IPS-18c (cell line): ENCODE measurements around the gene NXF1.
A peak's percentile ranks its signal among the peaks of the same experiment; 100 is the strongest.
"Not testable (repeated sequence)": the region's sequence is repeated elsewhere in the genome, so short reads cannot be mapped to it uniquely, and the experiment has no call there.

ENCODE experiments used
- H3K4me3 ChIP-seq: 2 replicates; pipeline ENCODE4 v1.7.0; 2013; ENCODE audit warnings: low read depth, mild to moderate bottlenecking, low read length, moderate library complexity; ENCODE audit not compliant: insufficient read depth
- H3K9me3 ChIP-seq: one replicate; pipeline ENCODE4 v1.6.1; 2013; ENCODE audit warnings: mild to moderate bottlenecking, low read length, moderate library complexity; ENCODE audit not compliant: control insufficient read depth, insufficient read depth

The NXF1 gene

DNA sequence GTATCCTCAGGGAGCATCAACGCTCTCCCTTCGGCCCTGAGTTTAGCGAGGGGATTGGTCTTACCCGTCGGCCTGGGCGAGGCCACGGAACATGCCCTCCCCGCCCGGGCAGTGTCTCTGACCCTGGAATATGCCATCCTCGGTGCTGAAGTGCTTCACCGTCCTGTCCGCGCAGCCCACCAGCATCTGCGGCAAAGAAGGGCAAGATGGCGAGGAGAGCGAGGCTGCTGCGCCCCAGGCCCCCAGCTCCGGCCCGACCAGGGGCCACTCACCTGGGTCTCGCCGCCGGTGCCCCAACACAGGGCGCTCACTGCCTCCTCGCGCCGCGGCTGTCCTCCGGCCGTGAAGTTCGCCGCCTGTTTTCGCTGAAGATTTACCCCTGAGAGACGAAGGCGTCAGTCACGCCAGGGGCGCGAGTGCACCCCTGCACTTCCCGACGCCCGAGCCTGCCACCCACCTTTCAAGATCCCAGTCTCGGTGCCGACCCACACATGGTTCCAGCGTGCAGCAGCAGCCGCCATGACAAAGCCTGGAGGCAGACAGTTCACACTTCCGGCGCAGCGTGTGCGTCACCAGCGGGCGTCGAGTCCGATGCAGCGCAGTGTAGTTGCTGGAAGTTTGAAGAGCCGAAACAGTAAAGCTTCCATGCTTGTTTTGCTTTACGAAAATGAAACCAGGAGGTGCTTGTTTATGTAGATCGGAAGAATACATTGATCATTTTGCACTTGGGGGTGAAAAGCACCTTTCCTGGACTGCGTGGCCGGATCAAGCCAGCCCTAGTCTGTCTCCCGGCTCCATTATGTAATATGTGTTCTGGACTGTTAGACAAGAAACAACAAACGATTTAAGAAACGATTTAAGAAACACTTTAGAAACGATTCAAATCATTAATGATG lies 34.1 kb upstream of the NXF1 start, which contains the start of gene WDR74:
Gene WDR74, minus strand, starts transcription at position 541 of the 896 bp plus-strand sequence. Its CDS starts 20 bp downstream, at position 521.
- peak within 1 kb of the TSS; percentile 99 for H3K4me3 ChIP-seq
- no peaks in the 10 kb centered on the region for H3K9me3 ChIP-seq

GRCh38 chr11:62835336-62835735 lies 30.1 kb upstream of the NXF1 start:
- Histone ChIP-seq H3K4me3 (no peak overlapping the region), H3K9me3 (no peaks in the 10 kb centered on the region)

DNA sequence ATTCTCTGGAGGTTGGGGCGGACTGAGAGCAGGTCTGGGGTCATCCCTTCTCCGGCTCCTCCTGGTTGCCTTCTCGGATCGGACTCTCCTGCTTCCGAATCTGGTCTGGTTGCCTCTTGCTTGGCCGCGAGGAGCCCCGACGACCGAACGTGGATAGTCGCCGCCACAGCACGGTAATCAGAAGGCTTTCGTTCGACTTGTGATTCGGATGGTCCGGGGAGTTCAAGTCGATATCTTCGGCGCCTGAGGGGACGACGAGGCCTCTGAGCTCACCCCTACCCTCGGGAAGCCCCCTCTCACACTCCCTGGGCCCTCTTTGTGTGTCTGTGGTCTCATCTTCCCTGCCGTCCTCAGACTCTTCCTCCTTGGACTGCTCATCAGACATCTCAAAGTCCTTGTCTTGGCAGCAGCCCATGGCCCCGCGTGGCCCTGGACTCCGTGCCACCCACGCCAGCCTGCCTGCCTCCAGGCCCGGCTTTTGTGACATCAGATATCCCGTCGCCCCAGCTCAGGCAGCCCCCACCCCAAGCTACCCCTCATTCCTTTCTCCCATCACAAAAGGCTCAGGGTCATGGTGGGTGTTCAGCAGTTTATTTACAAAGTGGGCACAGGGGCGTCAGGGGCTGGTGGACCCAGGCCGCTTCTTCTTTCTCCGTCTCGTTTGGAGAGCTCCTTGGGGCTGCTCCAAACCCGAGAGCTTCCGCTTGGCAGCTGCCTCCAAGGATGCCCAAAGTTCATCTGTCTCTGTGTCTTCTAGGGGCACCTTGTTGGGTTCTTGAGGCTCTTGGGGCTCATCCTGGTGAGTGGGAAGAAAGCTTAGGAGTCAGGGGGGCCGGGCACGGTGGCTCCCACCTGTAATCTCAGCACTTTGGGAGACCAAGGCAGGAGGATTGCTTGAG lies 27.3 kb upstream of the NXF1 start, which contains the start of gene TEX54:
Gene TEX54, minus strand, starts transcription at position 506 of the 899 bp plus-strand sequence.
- Histone ChIP-seq H3K9me3 (no peaks in the 10 kb centered on the region), H3K4me3 (peak within 1 kb of the TSS; percentile 98)

- no peaks in the 10 kb centered on the region for H3K9me3 ChIP-seq
Measured at GRCh38 chr11:62831520-62832335, 26.5 kb upstream of the NXF1 start, which contains the start of gene STX5. Gene STX5 (minus strand): TSS chr11:62832051. CDS start chr11:62831243, 808 bp downstream.

GRCh38 chr11:62830904-62831519 lies 25.8 kb upstream of the NXF1 start:
- no peaks in the 10 kb centered on the region for H3K9me3 ChIP-seq
- peak overlapping the region; percentile 98 for H3K4me3 ChIP-seq

More at GRCh38 chr11:62831520-62832335, 26.5 kb upstream of the NXF1 start, which contains the start of gene STX5:
- peak within 1 kb of the TSS; percentile 98 for H3K4me3 ChIP-seq

DNA sequence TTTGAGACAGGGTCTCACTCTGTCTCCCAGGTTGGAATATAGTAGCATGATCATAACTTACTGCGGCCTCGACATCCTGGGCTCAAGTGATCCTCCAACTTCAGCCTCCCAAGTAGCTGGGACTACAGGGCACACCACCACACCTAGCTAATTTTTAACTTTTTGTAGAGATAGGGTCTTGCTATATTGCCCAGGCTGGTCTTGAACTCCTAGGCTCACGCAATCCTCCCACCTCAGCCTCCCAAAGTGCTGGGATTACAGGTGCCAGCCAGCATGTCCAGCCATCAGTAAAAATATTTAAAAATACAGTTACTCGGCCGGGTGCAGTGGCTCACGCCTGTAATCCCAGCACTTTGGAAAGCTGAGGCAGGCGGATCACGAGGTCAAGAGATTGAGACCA lies 22.9 kb upstream of the NXF1 start:
- not testable (repeated sequence) for H3K9me3 ChIP-seq, H3K4me3 ChIP-seq

DNA sequence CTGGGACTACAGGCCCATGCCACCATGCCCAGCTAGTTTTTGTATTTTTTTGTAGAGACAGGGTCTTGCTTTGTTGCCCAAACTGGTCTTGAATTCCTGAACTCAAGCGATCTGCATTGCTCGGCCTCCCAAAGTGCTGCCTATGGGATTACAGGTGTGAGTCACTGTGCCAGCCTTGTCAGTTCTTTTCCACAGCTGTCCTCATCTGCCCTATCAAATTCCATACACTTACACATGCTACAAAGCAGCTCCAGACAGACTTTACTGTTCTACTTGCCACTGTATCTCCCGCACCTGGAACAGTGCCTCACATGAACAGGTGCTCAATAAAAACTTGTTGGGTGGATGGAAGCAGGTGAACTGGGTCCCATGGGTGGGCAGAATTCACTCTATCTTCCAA lies 18.4 kb upstream of the NXF1 start:
- Histone ChIP-seq H3K9me3 (no peaks in the 10 kb centered on the region), H3K4me3 (no peak overlapping the region)

DNA sequence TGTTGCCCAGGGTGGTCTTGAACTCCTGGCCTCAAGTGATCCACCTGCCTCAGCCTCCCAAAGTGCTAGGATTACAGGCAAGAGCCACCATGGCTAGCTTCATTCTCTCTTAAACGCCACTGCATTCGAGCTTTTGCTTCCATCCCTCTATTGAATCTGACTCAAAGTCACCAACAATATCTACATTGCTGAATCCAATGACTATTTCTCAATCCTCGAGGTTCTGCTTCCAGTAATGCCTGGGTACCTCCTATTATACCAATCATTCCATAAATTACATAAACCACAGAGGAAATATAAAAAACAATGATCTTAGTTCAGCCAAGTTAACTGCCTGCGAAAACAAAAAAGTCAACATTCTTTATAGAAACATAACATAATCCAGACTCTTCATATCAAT lies 11.9 kb upstream of the NXF1 start:
- Histone ChIP-seq H3K4me3 (no peak overlapping the region), H3K9me3 (no peaks in the 10 kb centered on the region)

- Histone ChIP-seq H3K9me3 (no peaks in the 10 kb centered on the region), H3K4me3 (no peak overlapping the region)
Measured at GRCh38 chr11:62816557-62816956, 11.3 kb upstream of the NXF1 start.

DNA sequence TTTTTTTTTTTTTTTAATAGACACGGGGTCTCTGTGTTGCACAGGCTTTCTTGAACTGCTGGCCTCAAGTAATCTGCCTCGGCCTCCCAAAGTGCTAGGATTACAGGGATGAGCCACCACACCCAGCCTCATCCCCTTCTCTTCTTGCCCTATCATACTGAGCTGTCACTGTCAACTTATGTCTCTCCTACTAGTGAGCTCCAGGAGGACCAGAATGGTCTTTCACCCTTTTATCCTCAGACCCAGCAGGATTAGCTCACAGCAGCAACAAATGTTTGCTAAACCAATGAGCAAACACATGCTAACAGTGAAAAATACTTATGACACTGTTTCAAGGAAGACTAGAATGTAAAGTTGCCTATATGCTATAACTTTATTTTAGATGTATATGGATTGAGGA lies 6.4 kb upstream of the NXF1 start:
- no peaks in the 10 kb centered on the region for H3K9me3 ChIP-seq
- no peak overlapping the region for H3K4me3 ChIP-seq

DNA sequence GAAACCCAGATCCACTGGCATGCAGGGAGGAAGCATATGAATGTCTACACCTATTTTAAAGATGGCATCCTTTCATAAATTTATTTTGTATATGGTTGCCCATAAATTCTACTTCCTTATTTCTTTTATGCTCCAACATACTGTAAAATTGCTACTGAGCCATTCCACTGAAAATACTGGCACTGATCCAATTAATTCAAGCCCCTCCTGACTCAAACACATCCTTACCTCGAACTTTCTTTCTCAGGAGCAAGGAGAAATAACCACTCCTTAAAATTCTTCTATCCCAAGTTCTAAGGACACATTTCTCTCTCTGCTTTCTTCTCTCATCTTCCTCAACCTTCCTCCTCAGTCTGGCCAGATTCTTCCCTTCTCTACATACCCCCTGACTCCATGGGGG lies 5.5 kb upstream of the NXF1 start:
- H3K9me3 ChIP-seq: no peaks in the 10 kb centered on the region
- H3K4me3 ChIP-seq: no peak overlapping the region

DNA sequence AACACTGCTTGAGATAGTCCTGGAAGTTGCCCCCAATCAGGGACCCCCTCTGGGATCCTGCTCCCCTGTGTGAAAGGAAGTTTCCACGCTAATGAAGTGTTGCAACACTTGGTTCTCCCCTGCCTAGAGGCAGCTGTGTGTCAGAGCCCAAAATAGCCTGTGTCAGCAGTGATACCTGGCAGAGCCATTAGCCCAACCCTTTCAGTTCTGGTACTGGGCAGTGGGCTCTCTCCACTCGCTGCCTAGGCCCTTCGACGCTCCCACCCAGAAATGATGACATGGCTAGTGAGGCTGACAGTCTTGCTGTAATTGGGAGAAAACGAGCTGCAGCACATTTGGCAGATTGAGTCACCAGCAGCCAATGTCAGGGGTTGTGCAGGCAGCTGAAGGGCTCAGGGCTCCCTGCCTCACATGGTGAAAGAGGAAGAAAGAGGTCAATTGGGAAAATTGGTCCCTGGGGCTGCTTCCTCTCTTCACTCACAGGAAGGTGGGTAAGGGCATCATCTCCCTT lies 1.4 kb upstream of the NXF1 start:
- peaks cover 2% of the 10 kb centered on the region for H3K9me3 ChIP-seq
- no peak overlapping the region for H3K4me3 ChIP-seq

- Histone ChIP-seq H3K9me3 (peaks cover 2% of the 10 kb centered on the region), H3K4me3 (peak overlapping the region; percentile 94)
Measured at GRCh38 chr11:62805961-62806441, 761 bp upstream of the NXF1 start.

- Histone ChIP-seq H3K9me3 (peaks cover 2% of the 10 kb centered on the region), H3K4me3 (peak overlapping the region; percentile 94)
Measured at GRCh38 chr11:62804310-62805075, 747 bp downstream of the NXF1 start.

GRCh38 chr11:62801071-62801470 lies 4.2 kb downstream of the NXF1 start:
- peaks cover 2% of the 10 kb centered on the region for H3K9me3 ChIP-seq
- no peak overlapping the region for H3K4me3 ChIP-seq
